Lower lobe of right lung (tissue), 2 donors: Measurements from ENCODE around the gene CCDC68. TPM values are rescaled to one million over a fixed set of nuclear protein-coding genes. Genes with fewer than 3 reads are reported as not detected.
A peak's percentile ranks its signal among the peaks of the same experiment; 100 is the strongest.

Source experiments
- ATAC-seq, 2 donors: fragments of 200-7000 bp; cut with Tn5 transposase; one replicate each; pipeline ENCODE4 v1.9.1; 2020 to 2022; ENCODE audit warnings: mild to moderate bottlenecking in 2 of 2, moderate library complexity in 2 of 2
- DNase-seq: peaks from one replicate; pipeline ENCODE4 v3.0.0-alpha.2; 2020
- H3K27ac ChIP-seq: fragments of 200-600 bp; one replicate; pipeline ENCODE4 v1.8.0; 2022
- H3K27me3 ChIP-seq: fragments of 200-600 bp; one replicate; pipeline ENCODE4 v1.8.0; 2022; ENCODE audit warnings: low read depth
- H3K36me3 ChIP-seq: fragments of 200-600 bp; one replicate; pipeline ENCODE4 v1.8.0; 2022; ENCODE audit warnings: mild to moderate bottlenecking
- H3K4me1 ChIP-seq: fragments of 200-600 bp; one replicate; pipeline ENCODE4 v1.8.0; 2022
- H3K4me3 ChIP-seq: fragments of 200-600 bp; one replicate; pipeline ENCODE4 v1.8.0; 2022; ENCODE audit warnings: mild to moderate bottlenecking
- H3K9me3 ChIP-seq: fragments of 200-600 bp; one replicate; pipeline ENCODE4 v1.8.0; 2022
- CTCF ChIP-seq: fragments of 200-600 bp; IDR thresholded peaks from one replicate; pipeline ENCODE4 v1.8.0; 2022; ENCODE audit warnings: antibody characterized with exemption, mild to moderate bottlenecking
- intact Hi-C: fragments of 100-400 bp; cut with DNase I; formaldehyde crosslinking; loops from one replicate; pipeline ENCODE4 v1.11.0; 2022
- total RNA-seq: library from RNA; stranded (reverse); fragmentation: NEBNext Ultra II Directional; extraction: Animal tissue kit (Norgen Biotek cat#: 25700); gene quantifications from one replicate; pipeline ENCODE4 v1.2.1, GENCODE V29; 2021
- donor health status: DM: no; HTN: yes; CAD: no; lungs with severe emphysema.

CCDC68 gene
- total RNA-seq, 1 donor from 2014 or later, result 20.2 TPM

GRCh38 chr18:54923339-54923956, 35.8 kb downstream of the CCDC68 start:
- TF ChIP-seq CTCF, result no peak
- H3K4me3 ChIP-seq, result no peak overlapping the region
- no peak overlapping the region for H3K27ac ChIP-seq
- no peaks in the 10 kb centered on the region for H3K9me3 ChIP-seq
- ATAC-seq (peak; percentile 63 to 94), DNase-seq (peak; percentile 58)
- no peaks in the 10 kb centered on the region for H3K4me1 ChIP-seq
- peaks cover 18% of the 10 kb centered on the region for H3K36me3 ChIP-seq
- H3K27me3 ChIP-seq, result no peaks in the 10 kb centered on the region
- intact Hi-C loops, result no loop called here

DNA sequence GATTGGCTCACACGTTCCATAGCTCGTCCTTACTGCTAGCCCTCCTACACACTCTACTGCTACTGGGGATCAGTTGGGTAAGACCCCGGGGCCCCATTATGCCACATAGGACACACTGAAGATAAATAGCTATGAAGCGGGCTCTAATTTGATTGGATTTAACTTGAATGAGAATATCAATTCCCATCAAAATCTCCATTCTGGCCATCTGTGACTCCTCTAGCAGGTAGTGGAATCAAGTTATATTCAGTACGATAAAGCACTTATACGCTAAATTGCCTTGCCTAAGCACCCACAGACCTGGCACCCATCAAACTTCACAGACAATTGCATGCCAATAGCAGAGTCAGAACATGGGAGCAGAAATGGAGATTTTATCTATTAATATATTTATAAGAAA, 39.8 kb downstream of the CCDC68 start:
- Histone ChIP-seq H3K4me1 (no peaks in the 10 kb centered on the region), H3K27me3 (no peaks in the 10 kb centered on the region), H3K4me3 (no peak overlapping the region), H3K36me3 (peaks cover 5% of the 10 kb centered on the region), H3K9me3 (no peaks in the 10 kb centered on the region), H3K27ac (no peak overlapping the region)
- no peak for ATAC-seq
- no peak for DNase-seq
- no peak for TF ChIP-seq CTCF
- intact Hi-C loops, result no loop called here

GRCh38 chr18:54918060-54918459, 41.2 kb downstream of the CCDC68 start:
- Histone ChIP-seq H3K9me3 (no peaks in the 10 kb centered on the region), H3K4me3 (no peak overlapping the region), H3K27ac (no peak overlapping the region), H3K4me1 (no peaks in the 10 kb centered on the region), H3K27me3 (no peaks in the 10 kb centered on the region), H3K36me3 (peaks cover 11% of the 10 kb centered on the region)
- TF ChIP-seq CTCF, result no peak
- ATAC-seq, result no peak
- DNase-seq, result no peak
- intact Hi-C loops, result no loop called here

- peaks cover 11% of the 10 kb centered on the region for H3K36me3 ChIP-seq
- H3K9me3 ChIP-seq, result no peaks in the 10 kb centered on the region
- DNase-seq, result no peak
- H3K27me3 ChIP-seq, result no peaks in the 10 kb centered on the region
- no peaks in the 10 kb centered on the region for H3K4me1 ChIP-seq
- ATAC-seq, result no peak
- no peak overlapping the region for H3K4me3 ChIP-seq
- H3K27ac ChIP-seq, result no peak overlapping the region
- TF ChIP-seq CTCF, result no peak
- intact Hi-C loops, result no loop called here
Measured at GRCh38 chr18:54916507-54916906, 42.8 kb downstream of the CCDC68 start.

DNA sequence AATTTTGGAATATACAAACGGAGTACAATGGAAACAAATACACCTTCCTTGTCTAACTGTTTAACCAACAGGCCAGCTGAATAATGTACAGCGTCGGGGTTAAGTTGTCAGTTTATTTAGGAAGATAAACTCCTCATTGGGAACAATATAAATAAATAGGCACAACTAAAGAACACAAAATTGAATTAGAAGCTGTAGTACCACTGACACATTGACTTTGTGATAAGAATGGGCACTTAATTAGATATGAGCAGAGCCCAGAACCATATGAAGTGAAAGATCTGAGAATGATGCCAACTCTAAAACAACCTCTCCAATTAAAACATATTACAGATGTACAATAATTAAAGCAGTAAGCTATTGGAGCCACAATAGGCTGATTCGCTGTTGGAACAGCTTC, 44.4 kb downstream of the CCDC68 start:
- no peak for DNase-seq
- no peaks in the 10 kb centered on the region for H3K4me1 ChIP-seq

More for the DNA sequence above, 44.4 kb downstream of the CCDC68 start:
- no peak for ATAC-seq
- no peak overlapping the region for H3K4me3 ChIP-seq
- no peak overlapping the region for H3K27ac ChIP-seq
- H3K27me3 ChIP-seq, result no peaks in the 10 kb centered on the region
- no peaks in the 10 kb centered on the region for H3K9me3 ChIP-seq
- H3K36me3 ChIP-seq, result peaks cover 6% of the 10 kb centered on the region
- no peak for TF ChIP-seq CTCF
- intact Hi-C loops, result no loop called here
